ENCODE measurements around the gene GTF2F2.

DNA sequence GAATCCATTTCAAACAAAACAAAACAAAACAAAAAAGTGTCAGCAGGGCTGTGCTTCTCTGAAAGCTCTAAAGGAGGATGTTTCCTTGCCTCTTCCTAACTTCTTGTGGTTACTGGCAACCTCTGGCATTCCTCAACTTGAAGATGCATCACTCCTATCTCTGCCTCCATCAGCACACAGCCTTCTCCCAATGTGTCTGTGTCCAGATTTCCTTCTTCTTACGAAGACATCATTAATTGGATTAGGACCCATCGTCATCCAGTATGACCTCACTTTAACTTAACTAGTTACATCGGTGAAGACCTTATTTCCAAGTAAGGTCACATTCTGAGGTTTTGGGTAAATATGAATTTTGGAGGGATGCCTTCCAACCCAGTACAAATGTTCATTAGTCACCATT lies 33.8 kb upstream of the GTF2F2 start:
- no peak for TF ChIP-seq POLR2A (IDR thresholded peaks at IDR 0.05)
- TF ChIP-seq, protein P1, sequence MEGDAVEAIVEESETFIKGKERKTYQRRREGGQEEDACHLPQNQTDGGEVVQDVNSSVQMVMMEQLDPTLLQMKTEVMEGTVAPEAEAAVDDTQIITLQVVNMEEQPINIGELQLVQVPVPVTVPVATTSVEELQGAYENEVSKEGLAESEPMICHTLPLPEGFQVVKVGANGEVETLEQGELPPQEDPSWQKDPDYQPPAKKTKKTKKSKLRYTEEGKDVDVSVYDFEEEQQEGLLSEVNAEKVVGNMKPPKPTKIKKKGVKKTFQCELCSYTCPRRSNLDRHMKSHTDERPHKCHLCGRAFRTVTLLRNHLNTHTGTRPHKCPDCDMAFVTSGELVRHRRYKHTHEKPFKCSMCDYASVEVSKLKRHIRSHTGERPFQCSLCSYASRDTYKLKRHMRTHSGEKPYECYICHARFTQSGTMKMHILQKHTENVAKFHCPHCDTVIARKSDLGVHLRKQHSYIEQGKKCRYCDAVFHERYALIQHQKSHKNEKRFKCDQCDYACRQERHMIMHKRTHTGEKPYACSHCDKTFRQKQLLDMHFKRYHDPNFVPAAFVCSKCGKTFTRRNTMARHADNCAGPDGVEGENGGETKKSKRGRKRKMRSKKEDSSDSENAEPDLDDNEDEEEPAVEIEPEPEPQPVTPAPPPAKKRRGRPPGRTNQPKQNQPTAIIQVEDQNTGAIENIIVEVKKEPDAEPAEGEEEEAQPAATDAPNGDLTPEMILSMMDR (IDR thresholded peaks at IDR 0.05) = no peak
- no peak for TF ChIP-seq EP300 (IDR thresholded peaks at IDR 0.05)
